Colonic mucosa (tissue), 4 donors: Measurements from ENCODE around the gene CCNY. TPM values are rescaled to one million over a fixed set of nuclear protein-coding genes. Genes with fewer than 3 reads are reported as not detected.

Experiments
- DNase-seq: peaks from one replicate; pipeline ENCODE4 v3.0.0-alpha.2; 2020
- H3K27ac ChIP-seq: fragments of 200-600 bp; one replicate; pipeline ENCODE4 v1.8.0; 2021
- H3K27me3 ChIP-seq: fragments of 200-600 bp; one replicate; pipeline ENCODE4 v1.8.0; 2021
- H3K36me3 ChIP-seq: fragments of 200-600 bp; one replicate; pipeline ENCODE4 v1.8.0; 2021
- H3K4me1 ChIP-seq: fragments of 200-600 bp; one replicate; pipeline ENCODE4 v1.8.0; 2021; ENCODE audit warnings: mild to moderate bottlenecking
- H3K4me3 ChIP-seq: fragments of 200-600 bp; one replicate; pipeline ENCODE4 v1.8.0; 2021
- H3K9ac ChIP-seq, 2 donors: one replicate each; pipeline ENCODE4 v1.7.0; 2013; ENCODE audit warnings: control low read depth in 2 of 2, low read depth in 2 of 2, low read length in 2 of 2
- H3K9me3 ChIP-seq: fragments of 200-600 bp; one replicate; pipeline ENCODE4 v1.8.0; 2021
- intact Hi-C: fragments of 100-400 bp; cut with DNase I; formaldehyde crosslinking; loops from one replicate; pipeline ENCODE4 v1.14.1; 2022
- total RNA-seq, 2 donors: library from RNA; stranded (reverse); fragmentation: NEBNext Ultra II Directional in 1 of 2; extraction: Animal tissue kit (Norgen Biotek cat#: 25700) in 1 of 2; gene quantifications; one replicate each; pipeline ENCODE4 v1.2.1, GENCODE V29; 2021
- TF ChIP-seq, protein P1 (sequence below): fragments of 200-600 bp; IDR thresholded peaks from one replicate; pipeline ENCODE4 v1.8.0; 2022; ENCODE audit warnings: antibody characterized with exemption, mild to moderate bottlenecking
- donor health status: healthy.
- donor health status: DM: no; HTN: no; CAD: no.
- donor health status: DM: no; HTN: no; CAD: no.

Gene CCNY
- total RNA-seq, 2 donors from 2014 or later = 43.5 to 68.6 TPM

DNA sequence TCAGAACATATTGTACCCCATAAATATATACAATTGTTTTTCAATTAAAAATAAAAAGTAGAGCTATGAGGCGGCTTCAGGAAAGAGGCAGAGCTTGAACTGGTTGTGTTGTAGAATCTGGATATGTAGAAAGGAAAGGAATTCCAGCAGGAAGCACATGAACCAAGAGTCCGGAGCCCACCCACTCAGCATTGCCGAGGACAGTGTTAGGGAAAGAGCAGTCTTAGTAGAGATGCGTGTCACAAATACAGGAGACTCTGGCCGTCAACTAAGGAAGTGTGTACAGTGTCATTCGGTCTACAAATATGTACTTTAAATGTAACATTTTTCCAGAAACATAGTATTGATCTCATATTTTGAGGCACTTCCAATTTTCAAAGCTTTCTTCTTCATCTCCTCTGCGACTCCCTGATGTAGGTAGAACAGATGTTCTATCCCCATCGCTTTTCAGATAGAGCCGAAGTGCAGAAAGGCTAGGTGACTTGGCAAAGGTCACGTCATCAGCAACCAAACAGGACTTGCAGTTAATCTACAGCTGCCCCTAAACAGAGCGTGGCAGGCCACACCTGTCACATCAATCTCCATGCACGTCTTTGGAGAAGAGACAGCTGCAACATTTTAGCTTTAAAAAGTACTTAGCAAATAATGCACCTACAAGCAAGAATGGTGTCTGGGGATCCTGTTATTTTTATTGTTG, 243.6 kb downstream of the CCNY start:
- H3K4me3 ChIP-seq = no peak overlapping the region
- H3K9me3 ChIP-seq = no peaks in the 10 kb centered on the region
- intact Hi-C loops = no loop called here
- no peaks in the 10 kb centered on the region for H3K27me3 ChIP-seq
- TF ChIP-seq, protein P1, sequence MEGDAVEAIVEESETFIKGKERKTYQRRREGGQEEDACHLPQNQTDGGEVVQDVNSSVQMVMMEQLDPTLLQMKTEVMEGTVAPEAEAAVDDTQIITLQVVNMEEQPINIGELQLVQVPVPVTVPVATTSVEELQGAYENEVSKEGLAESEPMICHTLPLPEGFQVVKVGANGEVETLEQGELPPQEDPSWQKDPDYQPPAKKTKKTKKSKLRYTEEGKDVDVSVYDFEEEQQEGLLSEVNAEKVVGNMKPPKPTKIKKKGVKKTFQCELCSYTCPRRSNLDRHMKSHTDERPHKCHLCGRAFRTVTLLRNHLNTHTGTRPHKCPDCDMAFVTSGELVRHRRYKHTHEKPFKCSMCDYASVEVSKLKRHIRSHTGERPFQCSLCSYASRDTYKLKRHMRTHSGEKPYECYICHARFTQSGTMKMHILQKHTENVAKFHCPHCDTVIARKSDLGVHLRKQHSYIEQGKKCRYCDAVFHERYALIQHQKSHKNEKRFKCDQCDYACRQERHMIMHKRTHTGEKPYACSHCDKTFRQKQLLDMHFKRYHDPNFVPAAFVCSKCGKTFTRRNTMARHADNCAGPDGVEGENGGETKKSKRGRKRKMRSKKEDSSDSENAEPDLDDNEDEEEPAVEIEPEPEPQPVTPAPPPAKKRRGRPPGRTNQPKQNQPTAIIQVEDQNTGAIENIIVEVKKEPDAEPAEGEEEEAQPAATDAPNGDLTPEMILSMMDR = no peak
- H3K9ac ChIP-seq = no peak overlapping the region
- no peak overlapping the region for H3K27ac ChIP-seq
- no peaks in the 10 kb centered on the region for H3K36me3 ChIP-seq
- no peak for DNase-seq
- no peaks in the 10 kb centered on the region for H3K4me1 ChIP-seq

DNA sequence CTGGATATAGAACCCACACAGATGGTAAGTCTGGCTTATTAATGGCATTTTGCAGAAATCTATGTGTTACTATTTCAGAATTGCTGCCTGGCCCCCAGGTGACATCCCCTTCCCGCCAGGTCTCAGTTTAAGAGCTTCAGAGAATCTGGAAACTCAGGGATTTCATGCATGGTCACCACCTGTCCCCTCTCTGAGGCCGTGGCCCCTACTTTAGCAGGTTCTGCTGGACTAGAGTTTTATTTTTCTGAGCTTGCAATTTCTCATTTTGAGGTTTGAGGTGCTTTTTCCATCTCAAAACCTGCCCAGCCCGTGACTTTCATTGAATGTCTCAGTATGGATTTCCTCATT, 244.1 kb downstream of the CCNY start:
- no peaks in the 10 kb centered on the region for H3K4me1 ChIP-seq
- TF ChIP-seq, protein P1 = no peak
- H3K4me3 ChIP-seq = no peak overlapping the region
- no peaks in the 10 kb centered on the region for H3K36me3 ChIP-seq
- H3K9ac ChIP-seq = no peak overlapping the region
- no peak for DNase-seq
- H3K27me3 ChIP-seq = no peaks in the 10 kb centered on the region
- H3K9me3 ChIP-seq = no peaks in the 10 kb centered on the region
- intact Hi-C loops = no loop called here
- H3K27ac ChIP-seq = no peak overlapping the region

DNA sequence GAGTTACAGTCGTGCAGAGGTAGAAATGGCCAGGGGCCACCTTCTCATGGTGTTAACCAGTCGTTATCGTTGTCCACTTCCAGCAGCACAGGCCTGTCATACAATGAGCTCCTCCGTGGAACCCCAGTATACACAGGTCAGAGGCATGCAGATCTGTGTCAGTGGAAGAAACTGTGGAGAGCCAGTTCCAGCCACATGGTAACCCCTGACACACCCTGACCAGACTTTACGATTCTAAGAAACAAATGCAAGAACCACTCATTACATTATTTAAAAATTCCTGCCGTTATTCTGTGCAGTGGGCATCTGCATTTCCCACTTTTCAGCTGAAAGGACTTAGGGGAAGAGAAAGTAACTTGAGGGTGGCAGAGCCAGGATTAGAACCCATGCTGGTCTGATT, 245.3 kb downstream of the CCNY start:
- H3K4me3 ChIP-seq = no peak overlapping the region
- H3K27ac ChIP-seq = no peak overlapping the region
- TF ChIP-seq, protein P1 = no peak
- DNase-seq = no peak
- no peaks in the 10 kb centered on the region for H3K4me1 ChIP-seq
- intact Hi-C loops = no loop called here
- H3K36me3 ChIP-seq = no peaks in the 10 kb centered on the region
- no peak overlapping the region for H3K9ac ChIP-seq
- H3K27me3 ChIP-seq = no peaks in the 10 kb centered on the region
- no peaks in the 10 kb centered on the region for H3K9me3 ChIP-seq

DNA sequence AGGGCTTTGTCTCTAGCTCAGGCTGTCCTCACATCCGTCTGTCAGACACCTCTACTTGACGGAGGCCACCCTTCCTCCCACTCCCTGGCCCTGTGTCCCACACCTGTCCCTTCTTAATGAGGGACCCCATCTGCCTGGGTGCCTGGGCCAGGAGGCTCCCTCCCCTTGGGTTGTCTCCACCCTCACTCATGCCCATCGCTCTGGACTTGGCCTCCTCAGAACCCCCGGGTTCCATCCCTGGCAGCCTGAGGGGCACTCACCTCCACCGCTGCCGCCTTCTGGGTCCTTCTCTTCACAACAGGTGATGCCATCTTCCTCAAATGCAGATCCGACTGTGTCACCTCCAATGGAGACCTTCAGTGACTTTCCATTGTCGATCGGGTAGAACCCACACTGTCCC, 248.6 kb downstream of the CCNY start:
- Histone ChIP-seq H3K36me3 (no peaks in the 10 kb centered on the region), H3K27ac (no peak overlapping the region), H3K27me3 (no peaks in the 10 kb centered on the region), H3K4me1 (no peaks in the 10 kb centered on the region), H3K9me3 (no peaks in the 10 kb centered on the region), H3K4me3 (no peak overlapping the region), H3K9ac (no peak overlapping the region)
- intact Hi-C loops = no loop called here
- TF ChIP-seq, protein P1 = no peak
- no peak for DNase-seq

DNA sequence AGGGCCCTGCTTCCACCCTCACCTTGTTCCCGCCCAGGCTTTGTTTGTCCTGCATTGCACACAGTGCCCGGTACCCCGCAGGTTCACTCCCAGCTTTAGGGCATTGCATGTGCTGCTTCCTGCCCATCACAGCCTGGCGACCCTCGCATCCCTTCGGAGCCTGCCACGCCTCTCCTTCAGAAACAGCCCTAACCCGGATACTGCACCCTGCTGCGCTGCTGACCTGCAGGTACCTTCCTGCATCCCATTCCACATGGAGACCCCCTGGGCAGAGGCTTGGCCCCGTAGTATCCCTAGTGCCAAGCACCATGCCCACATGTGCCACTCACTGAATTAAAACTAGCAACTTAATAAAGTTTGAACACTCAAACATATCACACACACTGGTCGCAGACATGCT, 249.0 kb downstream of the CCNY start:
- H3K27ac ChIP-seq = no peak overlapping the region
- no peaks in the 10 kb centered on the region for H3K4me1 ChIP-seq
- H3K27me3 ChIP-seq = no peaks in the 10 kb centered on the region
- H3K9me3 ChIP-seq = no peaks in the 10 kb centered on the region
- DNase-seq = no peak
- no peaks in the 10 kb centered on the region for H3K36me3 ChIP-seq
- H3K4me3 ChIP-seq = no peak overlapping the region
- intact Hi-C loops = no loop called here
- no peak overlapping the region for H3K9ac ChIP-seq
- TF ChIP-seq, protein P1 = no peak
